ENCODE measurements around the gene FHOD3.

GRCh38 chr18:36409779-36410178 lies 112.3 kb downstream of the FHOD3 start:
- TF ChIP-seq YY1 (IDR thresholded peaks at IDR 0.05): no peak
- no peak for TF ChIP-seq CTCF (IDR thresholded peaks at IDR 0.05; ENCODE audit: low read depth, low read length, missing input control)
- TF ChIP-seq ZBTB33 (IDR thresholded peaks at IDR 0.05): no peak
- TF ChIP-seq REST (IDR thresholded peaks at IDR 0.05): no peak
- no peak for TF ChIP-seq GABPA (IDR thresholded peaks at IDR 0.05 in 1 of 2, conservative IDR thresholded peaks at IDR 0.05 in 1 of 2)
- TF ChIP-seq FOXA1 (IDR thresholded peaks at IDR 0.05): no peak
- TF ChIP-seq MAX (IDR thresholded peaks at IDR 0.05): no peak
- TF ChIP-seq ATF3 (IDR thresholded peaks at IDR 0.05): no peak
- no peak for TF ChIP-seq SP1 (IDR thresholded peaks at IDR 0.05)
- no peak for TF ChIP-seq JUND (IDR thresholded peaks at IDR 0.05)
- no peak for TF ChIP-seq TAF1 (conservative IDR thresholded peaks at IDR 0.05)
- no peak for TF ChIP-seq RAD21 (IDR thresholded peaks at IDR 0.05)
- TF ChIP-seq RXRA (IDR thresholded peaks at IDR 0.05): no peak
- no peak for TF ChIP-seq EGR1 (IDR thresholded peaks at IDR 0.05; ENCODE audit: low read depth in 2 of 2)
